Heart left ventricle (tissue), 13 donors: Measurements from ENCODE around the gene HMX1.

Experiments
- CTCF ChIP-seq, 12 donors: fragments of 200-600 bp; sonication (generic) in 4 of 12; IDR thresholded peaks; one replicate each; pipeline versions ENCODE4 v1.5.0 to v1.8.0; 2018 to 2022; ENCODE audit warnings: antibody characterized with exemption in 12 of 12, mild to moderate bottlenecking in 5 of 12
- POLR2A ChIP-seq, 2 donors: fragments of 450-650 bp; IDR thresholded peaks; one replicate each; pipeline ENCODE4 v1.6.1; 2017; ENCODE audit warnings: antibody characterized with exemption in 2 of 2, mild to moderate bottlenecking in 2 of 2, moderate library complexity in 2 of 2
- donor health status: ischemic (EF 13 %, LVEDD 7.1; RV severe dilation, severe dysfunction).
- donor health status: DM: no; HTN: yes; CAD: no.
- donor health status: DM: no; HTN: no; CAD: no.
- donor health status: ischemic (EF 25% LVEDD 6.9; RV normal size, moderate dysfunction).
- donor health status: ischemic (EF 25% LVEDD 5.7; RV mildly dilated, moderate dysfunction).
- donor health status: ischemic (EF 35%, LVEDD 5.7; RV mildly dilated, moderate dysfunction).
- donor health status: nonischemic (EF 11% LVEDD 7.7; RV severe dilation, severe dysfunction).
- donor health status: DM: yes; HTN: yes; CAD: no.
- donor health status: PGD.
- donor health status: ischemic (EF 29% LVEDD 5.4; RV normal size, mild dysfunction).
- donor health status: nonischemic (EF 23%, LVEDD 6.1; RV moderate dilation, normal function).

DNA sequence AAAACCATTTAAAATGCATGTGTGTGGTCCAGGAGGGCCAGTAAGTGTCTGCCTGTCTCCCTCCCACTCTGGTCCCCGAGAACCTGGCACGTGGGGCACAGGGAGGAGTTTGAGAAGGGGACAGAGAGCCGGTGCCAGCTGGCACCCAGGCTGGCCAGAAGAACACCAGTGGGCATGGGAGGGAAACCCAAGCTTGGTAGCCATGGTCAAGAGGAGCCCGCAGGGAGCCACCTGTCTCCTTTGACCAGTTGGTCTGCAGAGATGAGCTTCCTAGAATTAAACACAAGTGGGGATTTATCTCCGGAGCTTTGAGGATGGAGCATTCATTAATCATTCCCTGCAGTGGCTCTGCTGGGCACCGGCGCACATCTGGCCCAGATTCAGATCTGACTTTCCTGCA lies 41.6 kb downstream of the HMX1 start:
- TF ChIP-seq CTCF (IDR thresholded peaks at IDR 0.05): no peak
- TF ChIP-seq POLR2A (IDR thresholded peaks at IDR 0.05): no peak
